ENCODE results near the gene GRM8.

GRM8 gene

GRCh38 chr7:126487728-126488442 lies 764.9 kb downstream of the GRM8 start:
- no peak for DNase-seq

DNA sequence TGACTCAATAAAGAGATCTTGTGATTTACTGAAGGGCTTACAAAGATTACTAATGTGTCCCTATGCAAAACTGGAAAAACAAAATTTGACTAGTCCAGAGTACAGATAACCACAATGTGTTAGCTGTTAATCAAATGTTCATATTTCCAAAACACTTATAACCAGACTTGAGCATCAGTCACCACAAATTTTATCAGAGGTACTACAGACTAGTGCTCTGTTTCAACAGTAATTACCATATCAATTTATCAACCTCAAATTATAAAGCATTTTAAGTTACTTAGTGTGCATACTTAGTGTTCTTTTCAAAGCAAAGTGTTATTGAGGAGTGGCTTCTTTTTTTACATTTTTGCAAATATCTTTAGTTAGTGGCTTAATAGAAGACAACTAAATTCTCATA lies 765.9 kb downstream of the GRM8 start:
- no peak for DNase-seq

- DNase-seq: no peak
Measured at GRCh38 chr7:126485791-126486190, 767.0 kb downstream of the GRM8 start.

GRCh38 chr7:126483972-126484371 lies 768.8 kb downstream of the GRM8 start:
- DNase-seq: no peak

GRCh38 chr7:126472825-126473224 lies 779.9 kb downstream of the GRM8 start:
- no peak for DNase-seq

DNA sequence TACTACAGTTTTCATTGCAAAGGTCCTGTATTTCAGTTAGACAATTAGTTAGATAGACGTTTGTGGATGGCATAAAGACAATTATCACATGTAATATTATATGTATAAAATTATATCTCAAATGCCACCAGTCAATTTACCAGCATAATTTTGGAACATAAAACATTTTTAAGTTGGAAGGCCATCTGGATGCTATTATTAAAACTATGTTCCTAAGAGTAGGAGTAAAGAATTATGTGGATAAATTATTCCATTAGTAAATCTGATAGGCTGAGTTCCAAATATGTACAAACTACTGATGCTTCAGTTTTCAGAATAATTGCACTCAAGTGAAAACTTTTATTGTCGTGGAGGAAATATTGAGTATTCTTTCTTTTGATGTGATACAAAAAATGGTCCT lies 790.3 kb downstream of the GRM8 start:
- no peak for DNase-seq

- no peak for DNase-seq
Measured at GRCh38 chr7:126460664-126461063, 792.1 kb downstream of the GRM8 start.

GRCh38 chr7:126453104-126453503 lies 799.6 kb downstream of the GRM8 start:
- DNase-seq: no peak

GRCh38 chr7:126450269-126450671 lies 802.5 kb downstream of the GRM8 start:
- no peak for DNase-seq

DNA sequence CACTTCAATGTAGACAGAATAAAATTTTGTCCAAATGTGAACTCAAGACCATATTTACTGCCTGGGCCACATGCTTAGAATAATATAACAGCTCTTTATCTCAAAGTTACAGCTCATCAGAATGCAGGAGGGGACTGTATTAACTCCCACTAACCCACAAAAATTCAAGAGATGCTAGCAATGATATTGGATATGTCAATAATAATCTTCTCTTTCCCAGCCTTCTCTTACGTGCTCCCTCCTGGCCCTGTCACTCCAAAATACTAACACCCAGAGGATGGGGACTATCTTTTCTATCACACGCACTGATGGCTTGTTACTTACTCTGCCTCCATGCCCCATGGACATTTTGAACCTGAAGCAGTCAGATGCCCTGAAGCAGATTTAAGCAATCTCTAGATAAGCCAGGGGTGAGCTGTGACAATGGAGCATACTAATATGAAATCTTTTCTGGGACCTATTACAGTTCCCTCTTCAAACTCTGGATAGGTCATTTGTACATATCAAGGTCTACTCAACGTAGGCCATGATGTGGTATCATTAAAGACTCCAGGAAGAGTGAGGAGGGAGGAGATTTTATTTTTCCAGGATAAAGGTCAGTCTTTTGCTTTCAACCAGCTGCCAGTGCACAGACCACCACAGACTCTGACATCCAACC lies 803.0 kb downstream of the GRM8 start:
- DNase-seq: no peak

DNA sequence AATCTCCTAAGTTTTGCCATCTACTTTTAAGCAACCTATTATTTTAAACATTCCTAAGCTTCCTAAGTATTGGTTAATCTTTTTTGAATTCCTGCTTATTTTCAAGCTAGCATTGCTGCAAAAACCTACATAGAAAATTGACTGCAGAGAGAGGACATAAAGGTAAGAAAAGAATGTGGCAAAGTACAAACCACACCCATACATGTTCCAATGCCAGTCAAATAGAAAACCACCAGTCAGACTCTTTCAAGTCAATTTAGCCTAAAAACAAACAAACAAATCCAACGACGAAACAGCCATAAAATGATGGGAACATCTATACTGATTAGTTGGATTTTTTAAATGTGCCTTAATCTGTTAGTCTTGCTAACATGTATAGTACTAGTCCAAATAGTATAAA lies 804.8 kb downstream of the GRM8 start:
- DNase-seq: no peak

- no peak for DNase-seq
Measured at GRCh38 chr7:126445991-126446390, 806.8 kb downstream of the GRM8 start.

DNA sequence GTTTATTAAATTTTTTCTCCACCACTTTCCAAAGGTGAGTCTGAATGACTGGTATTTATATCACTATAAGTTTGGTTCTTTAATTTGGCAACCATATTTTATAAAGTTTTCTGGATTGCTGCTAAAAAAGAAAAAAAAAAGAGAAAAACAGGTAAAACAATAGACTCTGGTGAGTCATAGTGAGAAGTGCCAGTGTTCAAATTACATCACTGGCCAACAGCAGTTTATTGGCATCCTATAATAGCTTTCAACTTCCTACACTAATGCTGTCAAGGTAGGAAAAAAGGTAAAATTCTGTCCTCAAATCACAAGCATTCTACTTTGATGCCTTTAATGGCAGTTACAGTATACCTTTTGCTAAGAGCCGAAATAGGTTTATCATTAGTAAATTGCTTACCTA lies 808.8 kb downstream of the GRM8 start:
- no peak for DNase-seq

- no peak for DNase-seq
Measured at GRCh38 chr7:126442908-126443307, 809.8 kb downstream of the GRM8 start.

DNA sequence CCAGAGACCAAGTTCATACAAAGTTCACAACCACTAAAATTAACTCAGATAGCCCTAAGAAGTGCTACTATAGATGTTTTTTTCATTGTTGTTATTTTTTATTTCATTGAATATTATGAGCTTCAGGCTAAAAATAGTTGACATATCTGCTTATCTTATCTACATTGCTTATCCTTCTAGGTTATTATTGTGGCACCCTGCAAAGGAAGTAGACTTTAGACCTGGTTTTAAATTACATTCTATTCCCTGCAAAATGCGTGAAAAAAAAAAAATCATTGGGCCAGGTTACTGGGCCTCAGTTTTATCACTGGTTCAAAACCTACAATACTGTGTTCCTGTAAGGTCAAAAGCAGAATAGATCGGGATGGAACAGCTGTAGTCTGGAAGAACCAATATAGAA lies 811.0 kb downstream of the GRM8 start:
- DNase-seq: no peak

DNA sequence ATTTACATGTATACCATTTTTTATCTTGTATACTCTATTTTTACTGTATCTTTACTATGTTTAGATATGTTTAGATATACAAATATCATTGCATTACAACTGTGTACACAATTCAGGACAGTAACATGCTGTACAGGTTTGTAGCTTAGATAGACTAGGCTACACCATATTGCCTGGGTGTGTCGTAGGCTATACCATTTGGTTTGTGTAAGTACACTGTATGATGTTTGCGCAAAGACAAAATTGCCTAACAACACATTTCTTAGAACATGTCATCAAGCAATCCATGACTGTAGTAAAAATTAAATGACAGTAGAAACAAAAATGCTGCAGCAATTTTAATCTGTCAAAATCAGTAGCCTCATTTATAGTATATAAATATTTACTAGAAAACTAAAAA lies 812.2 kb downstream of the GRM8 start:
- DNase-seq: no peak

GRCh38 chr7:126436213-126436868 lies 816.4 kb downstream of the GRM8 start:
- no peak for DNase-seq

DNA sequence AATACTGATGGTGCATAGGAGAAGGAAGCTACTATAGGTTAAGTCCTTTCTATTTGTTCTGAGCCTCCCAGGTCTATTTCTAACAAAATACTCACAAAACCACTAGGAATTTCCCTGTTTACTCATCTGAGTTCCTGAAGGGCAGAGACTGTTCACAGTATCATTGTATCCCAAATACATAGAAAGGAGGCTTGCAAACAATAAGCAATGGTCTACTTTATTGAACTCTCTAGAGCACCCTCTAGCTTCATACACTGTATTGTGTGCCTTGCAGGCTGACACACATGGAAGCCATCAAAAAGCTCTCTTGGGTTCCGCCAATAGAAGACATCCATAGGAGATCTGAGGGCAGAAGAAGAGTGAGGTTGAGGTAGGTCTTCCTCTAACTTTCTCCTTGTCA lies 826.1 kb downstream of the GRM8 start:
- DNase-seq: no peak

DNA sequence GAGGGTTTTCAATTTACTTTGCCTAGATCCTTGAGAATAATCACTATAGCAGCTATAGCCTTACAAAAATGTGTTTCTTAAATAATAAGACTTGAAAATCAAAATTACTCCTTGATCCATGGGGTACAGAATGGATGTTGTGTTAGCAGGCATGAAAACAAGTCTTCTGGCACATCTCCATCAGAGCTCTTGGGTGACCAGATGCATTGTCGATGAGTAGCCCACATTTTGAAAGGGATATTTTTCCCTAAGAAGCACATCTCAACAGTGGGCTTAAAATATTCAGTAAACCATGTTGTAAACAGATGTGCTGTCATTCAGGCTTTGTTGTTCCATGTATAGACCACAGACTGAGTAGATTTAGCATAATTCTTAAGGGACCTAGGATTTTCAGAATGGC lies 827.8 kb downstream of the GRM8 start:
- DNase-seq: no peak

DNA sequence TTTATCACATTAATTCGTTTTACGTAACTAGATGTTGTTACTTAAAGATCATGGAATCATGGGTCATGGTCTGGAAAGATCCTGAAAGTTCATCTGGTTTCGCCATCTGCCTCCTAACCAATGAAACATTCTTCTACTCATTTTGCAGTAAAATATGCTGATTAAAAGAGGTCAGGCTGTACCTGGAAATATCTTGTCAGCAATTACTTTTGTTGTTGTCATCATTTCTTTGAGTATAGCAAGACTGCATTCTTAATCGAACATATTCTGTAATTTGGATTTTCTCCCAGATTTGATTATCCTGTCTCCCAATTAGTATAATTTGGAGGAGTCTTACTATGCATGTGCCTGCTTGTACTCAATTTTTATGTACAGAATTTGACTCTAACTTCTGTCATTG lies 833.7 kb downstream of the GRM8 start:
- no peak for DNase-seq

DNA sequence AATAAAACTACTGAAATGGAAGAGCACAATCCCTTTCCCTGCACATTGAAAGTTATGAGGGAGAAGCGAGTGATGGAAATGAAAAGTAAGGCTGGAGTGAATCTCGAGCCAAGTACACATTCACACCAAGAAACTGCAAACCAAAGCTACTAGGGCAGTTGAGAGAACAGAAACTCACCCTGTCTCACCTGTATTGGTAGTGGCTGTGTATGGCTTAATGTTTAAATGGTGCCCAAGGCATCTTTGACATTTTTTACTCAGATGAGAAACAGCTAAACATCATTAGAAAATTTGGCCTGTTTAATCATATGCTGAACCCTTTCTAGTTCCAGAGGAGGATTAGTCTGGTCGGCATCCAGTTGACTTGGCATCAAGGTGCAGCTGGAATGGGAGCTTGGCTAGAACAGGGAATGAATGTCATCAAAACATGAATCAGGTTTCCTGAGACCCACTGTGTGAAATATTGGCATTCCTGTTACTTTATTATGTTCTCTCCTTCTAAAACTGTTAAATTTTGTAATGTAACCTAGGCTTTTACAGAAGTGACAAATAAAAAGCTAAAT lies 840.8 kb downstream of the GRM8 start:
- DNase-seq: no peak

GRCh38 chr7:126411032-126411820 lies 841.5 kb downstream of the GRM8 start:
- no peak for DNase-seq

DNA sequence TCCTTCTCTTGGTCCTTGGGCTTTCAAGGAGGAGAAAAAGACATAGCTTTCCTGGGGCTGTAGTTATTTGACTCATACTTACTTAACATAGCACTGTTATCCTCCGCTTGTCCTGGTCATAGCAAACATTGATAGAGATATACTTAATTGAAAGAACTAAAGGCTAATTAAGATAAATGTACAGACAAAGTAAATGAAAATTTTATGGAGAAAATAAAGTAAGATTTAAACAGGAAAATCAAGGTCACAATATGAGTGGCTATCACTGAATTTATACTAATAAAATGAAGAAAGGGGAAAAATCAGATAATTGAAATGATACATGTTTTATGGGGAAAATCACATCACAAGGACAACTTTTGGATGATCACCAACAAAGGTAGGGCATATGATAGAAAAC lies 849.7 kb downstream of the GRM8 start:
- no peak for DNase-seq
